H1 (cell line): ENCODE measurements around the gene GGA3. TPM values are rescaled to one million over a fixed set of nuclear protein-coding genes. Genes with fewer than 3 reads are reported as not detected.

Experiments
- CTCF ChIA-PET: fragments of 300-600 bp; sonication (Branson Sonifier 250); formaldehyde crosslinking; loops from one replicate; lab custom pipeline; 2021; ENCODE audit not compliant: partially characterized antibody; lab: Charles Lee
- POLR2A ChIA-PET: fragments of 300-600 bp; sonication (Branson Sonifier 250); formaldehyde crosslinking; loops from one replicate; lab custom pipeline; 2021; ENCODE audit warnings: inconsistent platforms; ENCODE audit not compliant: partially characterized antibody; lab: Charles Lee
- DNase-seq, 2 experiments: peaks; one replicate each; pipeline versions ENCODE4 v3.0.0 to v3.0.0-alpha.2; 2010 to 2022; ENCODE audit warnings: low spot score in 2 of 2, low read depth in 1 of 2, mixed read lengths in 1 of 2
- FAIRE-seq: peaks from 2 replicates; lab custom pipeline; 2011; peaks lifted over from hg19 to GRCh38; lab: Jason Lieb, UNC
- H2AFZ ChIP-seq: 2 replicates; pipeline ENCODE4 v1.8.1; 2012; ENCODE audit warnings: low read length, inconsistent platforms
- H2AK5ac ChIP-seq: 2 replicates; pipeline ENCODE4 v1.6.1; 2013; ENCODE audit warnings: low read depth, low read length
- H2BK120ac ChIP-seq: replicated peaks from 2 replicates; pipeline ENCODE3; 2013; ENCODE audit warnings: low read depth, low read length, inconsistent platforms
- H2BK12ac ChIP-seq: 2 replicates; pipeline ENCODE4 v1.6.1; 2013; ENCODE audit warnings: low read depth, low read length
- H2BK15ac ChIP-seq: 2 replicates; pipeline ENCODE4 v1.6.1; 2013; ENCODE audit warnings: low read length
- H2BK20ac ChIP-seq: 2 replicates; pipeline ENCODE4 v1.6.1; 2013; ENCODE audit warnings: low read length
- H2BK5ac ChIP-seq: 2 replicates; pipeline ENCODE4 v1.6.1; 2013; ENCODE audit warnings: low read depth, low read length
- H3K14ac ChIP-seq: 2 replicates; pipeline ENCODE4 v1.6.1; 2013; ENCODE audit warnings: inconsistent platforms; ENCODE audit not compliant: insufficient read length
- H3K18ac ChIP-seq: 2 replicates; pipeline ENCODE4 v1.6.1; 2013; ENCODE audit warnings: low read length; ENCODE audit errors: extremely low read depth
- H3K23ac ChIP-seq: 2 replicates; pipeline ENCODE4 v1.6.1; 2013; ENCODE audit warnings: inconsistent platforms; ENCODE audit not compliant: insufficient read length
- H3K23me2 ChIP-seq: 2 replicates; pipeline ENCODE4 v1.6.1; 2013; ENCODE audit warnings: low read depth, low read length
- H3K27ac ChIP-seq: 2 replicates; pipeline ENCODE4 v1.6.1; 2011; ENCODE audit warnings: low read depth, low read length, inconsistent platforms
- H3K27me3 ChIP-seq, 4 experiments: replicated peaks in 1 of 4; 1 replicate in 1 of 4; 2 replicates in 3 of 4; pipeline versions ENCODE4 v1.6.1 to v1.8.1; 2011 to 2013; ENCODE audit warnings: low read length in 3 of 4, mild to moderate bottlenecking in 3 of 4, inconsistent platforms in 2 of 4, mixed read lengths in 2 of 4, moderate library complexity in 1 of 4; ENCODE audit not compliant: control insufficient read depth in 3 of 4, insufficient read depth in 3 of 4; ENCODE audit errors: extremely low read depth in 1 of 4
- H3K36me3 ChIP-seq, 4 experiments: 2 replicates each; pipeline versions ENCODE4 v1.6.1 to v1.8.1; 2011 to 2013; ENCODE audit warnings: mild to moderate bottlenecking in 4 of 4, low read length in 3 of 4, moderate library complexity in 2 of 4, control low read depth in 1 of 4, inconsistent platforms in 1 of 4; ENCODE audit not compliant: insufficient read depth in 4 of 4, control insufficient read depth in 2 of 4
- H3K4ac ChIP-seq: replicated peaks from 2 replicates; pipeline ENCODE3; 2013; ENCODE audit warnings: low read length, low read depth, mixed read lengths, inconsistent platforms; ENCODE audit not compliant: insufficient read length
- H3K4me1 ChIP-seq, 4 experiments: replicated peaks in 1 of 4; 1 replicate in 1 of 4; 2 replicates in 3 of 4; pipeline versions ENCODE4 v1.6.1 to v1.8.1; 2011 to 2013; ENCODE audit warnings: low read length in 3 of 4, inconsistent platforms in 2 of 4, mixed read lengths in 1 of 4; ENCODE audit not compliant: insufficient read depth in 4 of 4, control insufficient read depth in 3 of 4
- H3K4me2 ChIP-seq, 2 experiments: 2 replicates each; pipeline versions ENCODE4 v1.6.1 to v1.8.1; 2011 to 2013; ENCODE audit warnings: low read depth in 2 of 2, low read length in 2 of 2, control low read depth in 1 of 2, inconsistent platforms in 1 of 2, mild to moderate bottlenecking in 1 of 2; ENCODE audit not compliant: insufficient read depth in 1 of 2
- H3K4me3 ChIP-seq, 4 experiments: fragments of 200-600, 300-600 bp in 1 of 4; sonication (generic), shearing (Covaris generic), sonication (Bioruptor Twin) in 1 of 4; 2 replicates each; pipeline versions ENCODE4 v1.5.1 to v1.8.1; 2011 to 2016; ENCODE audit warnings: low read length in 4 of 4, low read depth in 3 of 4, control low read depth in 2 of 4, inconsistent platforms in 2 of 4, mild to moderate bottlenecking in 2 of 4, mixed read lengths in 1 of 4, moderate library complexity in 1 of 4; ENCODE audit not compliant: insufficient read depth in 2 of 4; ENCODE audit errors: extremely low read depth in 1 of 4
- H3K56ac ChIP-seq: replicated peaks from 2 replicates; pipeline ENCODE3; 2013; ENCODE audit warnings: low read depth, mild to moderate bottlenecking, mixed read lengths, low read length, inconsistent platforms; ENCODE audit not compliant: insufficient read length
- H3K79me1 ChIP-seq: 2 replicates; pipeline ENCODE4 v1.6.1; 2013; ENCODE audit warnings: low read depth, low read length, control low read depth
- H3K79me2 ChIP-seq, 2 experiments: 2 replicates each; pipeline versions ENCODE4 v1.6.1 to v1.8.1; 2012 to 2013; ENCODE audit warnings: low read length in 2 of 2, mild to moderate bottlenecking in 2 of 2, inconsistent platforms in 1 of 2; ENCODE audit not compliant: insufficient read depth in 2 of 2, control insufficient read depth in 1 of 2
- H3K9ac ChIP-seq, 4 experiments: replicated peaks in 1 of 4; 1 replicate in 1 of 4; 2 replicates in 3 of 4; pipeline versions ENCODE4 v1.6.1 to v1.8.1; 2011 to 2013; ENCODE audit warnings: low read depth in 3 of 4, low read length in 3 of 4, control low read depth in 2 of 4, mild to moderate bottlenecking in 2 of 4, moderate library complexity in 2 of 4, inconsistent platforms in 1 of 4; ENCODE audit errors: extremely low read depth in 1 of 4
- H3K9me3 ChIP-seq, 2 experiments: 2 replicates each; pipeline versions ENCODE4 v1.6.1 to v1.8.1; 2012 to 2013; ENCODE audit warnings: mild to moderate bottlenecking in 2 of 2, moderate library complexity in 2 of 2, control low read depth in 1 of 2, inconsistent platforms in 1 of 2, low read depth in 1 of 2, low read length in 1 of 2, mixed read lengths in 1 of 2; ENCODE audit not compliant: insufficient read depth in 2 of 2
- H4K20me1 ChIP-seq, 2 experiments: replicated peaks in 1 of 2; 2 replicates each; pipeline versions ENCODE3 to v1.8.1; 2011 to 2013; ENCODE audit warnings: inconsistent platforms in 2 of 2, low read length in 2 of 2, mild to moderate bottlenecking in 1 of 2; ENCODE audit not compliant: insufficient read depth in 2 of 2, control insufficient read depth in 1 of 2
- H4K5ac ChIP-seq: 2 replicates; pipeline ENCODE4 v1.6.1; 2013; ENCODE audit warnings: low read length, low read depth, mixed read lengths, inconsistent platforms; ENCODE audit not compliant: insufficient read length
- H4K8ac ChIP-seq: 2 replicates; pipeline ENCODE4 v1.8.0; 2013; ENCODE audit warnings: mild to moderate bottlenecking, moderate library complexity, low read length, inconsistent platforms; ENCODE audit not compliant: insufficient read depth; ENCODE audit errors: extremely low read depth
- H4K91ac ChIP-seq: replicated peaks from 2 replicates; pipeline ENCODE3; 2013; ENCODE audit warnings: low read length, mixed read lengths, inconsistent platforms; ENCODE audit not compliant: insufficient read length
- JUND ChIP-seq: IDR thresholded peaks from 2 replicates; pipeline ENCODE4 v1.6.1; 2011; ENCODE audit warnings: mild to moderate bottlenecking, improper control_type of control experiment, low read length
- POLR2A ChIP-seq, 2 experiments: IDR thresholded peaks; 1 replicate in 1 of 2; 2 replicates in 1 of 2; pipeline ENCODE4 v1.6.1; 2011; ENCODE audit warnings: low read depth in 2 of 2, low read length in 2 of 2, mild to moderate bottlenecking in 2 of 2; ENCODE audit errors: control extremely low read depth in 1 of 2
- WGBS, 2 experiments: shearing (Covaris generic) in 1 of 2; methylation state at CpG; one replicate each; pipeline versions ENCODE4 v1.1.6 to v1.1.7; 2013 to 2015; ENCODE audit warnings: low lambda C conversion rate in 2 of 2, mixed read lengths in 2 of 2, inconsistent platforms in 1 of 2, low coverage in 1 of 2, missing lambda C conversion rate in 1 of 2; ENCODE audit not compliant: insufficient replicate concordance in 2 of 2, insufficient coverage in 1 of 2, insufficient read length in 1 of 2; ENCODE audit errors: extremely low coverage in 1 of 2, missing lambda C conversion rate in 1 of 2; 5-methylcytosine and 5-hydroxymethylcytosine counted together
- polyA plus RNA-seq, 7 experiments: library from polyadenylated mRNA; depleted of rRNA in 3 of 7; stranded (reverse) in 5 of 7; unstranded in 2 of 7; fragments of >200 nt in 5 of 7; fragments of 200-250 nt in 2 of 7; gene quantifications; 1 replicate in 5 of 7; 2 replicates in 1 of 7; 4 replicates in 1 of 7; pipeline versions ENCODE4 v1.2.1 to v1.2.3, GENCODE V29; 2011 to 2013; ENCODE audit warnings: missing spikeins in 2 of 7, mixed read lengths in 2 of 7
- total RNA-seq: library from RNA; stranded (reverse); fragmentation: NEBNext Ultra II Directional; extraction: Animal tissue kit (Norgen Biotek cat#: 25700); gene quantifications from 2 replicates; pipeline ENCODE4 v1.2.1, GENCODE V29; 2021

The GGA3 gene
- total and polyA plus RNA-seq, 2 of the 8 experiments (the other 6 are each of a cell fraction or from before 2014, with no cell fraction given) = 40.6 to 60.0 TPM

GRCh38 chr17:75239214-75239613 is 22.2 kb downstream of the GGA3 start:
- Histone ChIP-seq H2AFZ (no peak overlapping the region), H2BK120ac (no peak overlapping the region), H2BK20ac (no peak overlapping the region), H3K23ac (no peak overlapping the region), H4K91ac (no peak overlapping the region), H3K4ac (no peak overlapping the region)
- CTCF ChIA-PET = interaction anchor here (0.6 to 16.5 kb wide), 28 partner anchors 10 to 293 kb away, joined by 3 to 369 read pairs (median 6); partner anchors contain the start of genes GGA3, MIF4GD, MRPS7 and NT5C
- TF ChIP-seq POLR2A (IDR thresholded peaks at IDR 0.05; ENCODE audit: control extremely low read depth in 1 of 2, low read depth in 2 of 2, low read length in 2 of 2) (peak in 1 of 2 experiments; percentile 17; a peak in 1 of 3 replicates), JUND (no peak)
- TF ChIP-seq, all 59 proteins: peak for 1
- FAIRE-seq (no peak), DNase-seq (no peak)
- POLR2A ChIA-PET = interaction anchor here (0.9 to 6.3 kb wide), 11 partner anchors 11 to 260 kb away, joined by 3 to 53 read pairs (median 6); partner anchors contain the start of genes GGA3, MIF4GD, MRPS7 and NT5C
- no peak overlapping the region for H2BK12ac ChIP-seq
- no peak overlapping the region for H3K4me3 ChIP-seq
- peaks cover 37 to 75% (median 69%) of the 10 kb centered on the region in 4 experiments for H3K36me3 ChIP-seq
- no peak overlapping the region for H3K4me2 ChIP-seq
- no peak overlapping the region for H2AK5ac ChIP-seq
- 88% methylated on average over 8 of the region's 12 CpGs; no CpG with 5 or more reads in 1 of the 2 experiments for WGBS, 2 experiments
- no peak overlapping the region for H3K9ac ChIP-seq
- no peaks in the 10 kb centered on the region for H3K9me3 ChIP-seq
- H3K56ac ChIP-seq = no peak overlapping the region
- no peaks in the 10 kb centered on the region for H3K27me3 ChIP-seq
- no peaks in the 10 kb centered on the region for H3K23me2 ChIP-seq
- peaks cover 14 to 29% of the 10 kb centered on the region in 2 experiments for H4K20me1 ChIP-seq
- peaks cover 0 to 4% (median 0%) of the 10 kb centered on the region in 4 experiments; a peak in 3 of 7 replicates for H3K4me1 ChIP-seq
- no peaks in the 10 kb centered on the region for H3K79me1 ChIP-seq
- no peak overlapping the region for H3K18ac ChIP-seq
- H4K8ac ChIP-seq = peak overlapping the region; percentile 57
- H3K14ac ChIP-seq = no peak overlapping the region
- no peak overlapping the region for H2BK5ac ChIP-seq
- H3K27ac ChIP-seq = no peak overlapping the region
- H4K5ac ChIP-seq = no peak overlapping the region
- no peak overlapping the region for H2BK15ac ChIP-seq
- no peaks in the 10 kb centered on the region for H3K79me2 ChIP-seq
